Measurements from ENCODE around the gene SLC44A1. TPM values are rescaled to one million over a fixed set of nuclear protein-coding genes. Genes with fewer than 3 reads are reported as not detected.
"Not testable (repeated sequence)": the region's sequence is repeated elsewhere in the genome, so short reads cannot be mapped to it uniquely, and the experiment has no call there.

SLC44A1 gene
- total RNA-seq, 4 donors from 2014 or later: 45.3 to 74.9 (median 67.7) TPM

- H3K4me3 ChIP-seq: no peak overlapping the region
- 36% methylated on average over 2 of the region's 2 CpGs for WGBS, 2 donors
- DNase-seq (ENCODE audit: low spot score in 2 of 2): no peak
- no peaks in the 10 kb centered on the region for H3K9me3 ChIP-seq
- H3K27me3 ChIP-seq: no peaks in the 10 kb centered on the region
- peaks cover 0 to 41% (median 21%) of the 10 kb centered on the region in 4 donors for H3K4me1 ChIP-seq
- TF ChIP-seq CTCF (IDR thresholded peaks at IDR 0.05) (no peak), POLR2A (IDR thresholded peaks at IDR 0.05) (no peak), EP300 (IDR thresholded peaks at IDR 0.05) (no peak)
- peak overlapping the region in 2 of 4 donors; percentile 63 to 70 for H3K27ac ChIP-seq
- H3K36me3 ChIP-seq: no peaks in the 10 kb centered on the region
These were observed 14.8 kb downstream of the SLC44A1 start for GRCh38 chr9:105259274-105259673.

GRCh38 chr9:105259731-105260612, 15.5 kb downstream of the SLC44A1 start:
- Histone ChIP-seq H3K4me1 (peaks cover 0 to 41% (median 21%) of the 10 kb centered on the region in 4 donors), H3K9me3 (no peaks in the 10 kb centered on the region), H3K27me3 (no peaks in the 10 kb centered on the region), H3K4me3 (no peak overlapping the region), H3K27ac (peak overlapping the region in 2 of 4 donors; percentile 63 to 70), H3K36me3 (no peaks in the 10 kb centered on the region)
- TF ChIP-seq EP300 (IDR thresholded peaks at IDR 0.05) (peak; percentile 45 to 66), POLR2A (IDR thresholded peaks at IDR 0.05) (no peak), CTCF (IDR thresholded peaks at IDR 0.05) (no peak)
- peak in 1 of 2 donors; percentile 29 for DNase-seq (ENCODE audit: low spot score in 2 of 2)

- peaks cover 0 to 33% (median 19%) of the 10 kb centered on the region in 4 donors for H3K4me1 ChIP-seq
- peaks cover 0 to 3% (median 0%) of the 10 kb centered on the region in 4 donors for H3K9me3 ChIP-seq
- TF ChIP-seq EP300 (IDR thresholded peaks at IDR 0.05) (no peak), POLR2A (IDR thresholded peaks at IDR 0.05) (no peak), CTCF (IDR thresholded peaks at IDR 0.05) (no peak)
- no peak overlapping the region for H3K4me3 ChIP-seq
- H3K36me3 ChIP-seq: no peaks in the 10 kb centered on the region
- H3K27ac ChIP-seq: no peak overlapping the region
- H3K27me3 ChIP-seq: no peaks in the 10 kb centered on the region
- no peak for DNase-seq (ENCODE audit: low spot score in 2 of 2)
- WGBS, 2 donors: 91 to 97% methylated on average over 2 of the region's 2 CpGs
These were observed 18.0 kb downstream of the SLC44A1 start for GRCh38 chr9:105262497-105262896.

- TF ChIP-seq CTCF (IDR thresholded peaks at IDR 0.05): no peak
- TF ChIP-seq POLR2A (IDR thresholded peaks at IDR 0.05): no peak
- TF ChIP-seq EP300 (IDR thresholded peaks at IDR 0.05): no peak
- no peak for DNase-seq (ENCODE audit: low spot score in 2 of 2)
- no peaks in the 10 kb centered on the region for H3K27me3 ChIP-seq
- H3K4me1 ChIP-seq: peaks cover 0 to 15% (median 6%) of the 10 kb centered on the region in 4 donors
- peaks cover 0 to 3% (median 0%) of the 10 kb centered on the region in 4 donors for H3K9me3 ChIP-seq
- no peak overlapping the region for H3K4me3 ChIP-seq
- no peaks in the 10 kb centered on the region for H3K36me3 ChIP-seq
- H3K27ac ChIP-seq: no peak overlapping the region
- 86 to 90% methylated on average over 4 of the region's 4 CpGs for WGBS, 2 donors
These were observed 19.9 kb downstream of the SLC44A1 start for GRCh38 chr9:105264380-105264779.

GRCh38 chr9:105268254-105268653, 23.8 kb downstream of the SLC44A1 start:
- H3K9me3 ChIP-seq; H3K27ac ChIP-seq; H3K27me3 ChIP-seq; H3K36me3 ChIP-seq; H3K4me1 ChIP-seq; DNase-seq (ENCODE audit: low spot score in 2 of 2); H3K4me3 ChIP-seq: not testable (repeated sequence)
- WGBS, 2 donors: 92 to 97% methylated on average over 10 of the region's 10 CpGs

All from tibial nerve (tissue), 4 donors.